Ectodermal cell (in vitro differentiated cells): ENCODE measurements around the gene TRPM8.

Source experiments
- H3K27ac ChIP-seq: 2 replicates; pipeline ENCODE4 v1.7.0; 2013; ENCODE audit warnings: mild to moderate bottlenecking, low read depth, low read length; ENCODE audit not compliant: insufficient read depth, poor library complexity, severe bottlenecking
- H3K27me3 ChIP-seq: 2 replicates; pipeline ENCODE4 v1.7.0; 2013; ENCODE audit warnings: mild to moderate bottlenecking, low read length; ENCODE audit not compliant: insufficient read depth, control insufficient read depth, poor library complexity, severe bottlenecking
- H3K36me3 ChIP-seq: one replicate; pipeline ENCODE4 v1.7.0; 2013; ENCODE audit warnings: low read length; ENCODE audit not compliant: control insufficient read depth, insufficient read depth
- H3K4me1 ChIP-seq: one replicate; pipeline ENCODE4 v1.7.0; 2013; ENCODE audit warnings: low read length; ENCODE audit not compliant: control insufficient read depth, insufficient read depth
- H3K4me3 ChIP-seq: 2 replicates; pipeline ENCODE4 v1.7.0; 2013; ENCODE audit warnings: low read depth, low read length, control low read depth; ENCODE audit not compliant: insufficient read depth
- H3K9me3 ChIP-seq: 2 replicates; pipeline ENCODE4 v1.7.0; 2013; ENCODE audit warnings: mild to moderate bottlenecking, low read length, moderate library complexity; ENCODE audit not compliant: control insufficient read depth
- WGBS, 2 experiments: methylation state at CpG; one replicate each; pipeline ENCODE4 v1.1.7; 2013; ENCODE audit warnings: missing lambda C conversion rate in 2 of 2; 5-methylcytosine and 5-hydroxymethylcytosine counted together

TRPM8 gene

GRCh38 chr2:234019896-234020295 lies 102.7 kb downstream of the TRPM8 start:
- Histone ChIP-seq H3K4me1 (no peaks in the 10 kb centered on the region), H3K9me3 (no peaks in the 10 kb centered on the region), H3K4me3 (no peak overlapping the region), H3K27me3 (no peaks in the 10 kb centered on the region), H3K36me3 (no peaks in the 10 kb centered on the region), H3K27ac (no peak overlapping the region)
- WGBS, 2 experiments, result 94 to 95% methylated on average over 4 of the region's 4 CpGs

GRCh38 chr2:234020332-234020731 lies 103.2 kb downstream of the TRPM8 start:
- Histone ChIP-seq H3K4me3 (no peak overlapping the region), H3K27ac (no peak overlapping the region), H3K27me3 (no peaks in the 10 kb centered on the region), H3K4me1 (no peaks in the 10 kb centered on the region), H3K9me3 (no peaks in the 10 kb centered on the region), H3K36me3 (no peaks in the 10 kb centered on the region)
- WGBS, 2 experiments, result 84 to 100% methylated on average over 1 to 2 of the region's 2 CpGs

- WGBS, 2 experiments, result 91 to 94% methylated on average over 1 of the region's 1 CpG
- no peak overlapping the region for H3K4me3 ChIP-seq
- H3K27me3 ChIP-seq, result no peaks in the 10 kb centered on the region
- no peaks in the 10 kb centered on the region for H3K4me1 ChIP-seq
- H3K36me3 ChIP-seq, result no peaks in the 10 kb centered on the region
- H3K9me3 ChIP-seq, result no peaks in the 10 kb centered on the region
- no peak overlapping the region for H3K27ac ChIP-seq
Measured at GRCh38 chr2:234022424-234022823, 105.3 kb downstream of the TRPM8 start.

GRCh38 chr2:234024304-234024703 lies 107.1 kb downstream of the TRPM8 start:
- Histone ChIP-seq H3K9me3 (no peaks in the 10 kb centered on the region), H3K4me1 (no peaks in the 10 kb centered on the region), H3K27me3 (no peaks in the 10 kb centered on the region), H3K36me3 (no peaks in the 10 kb centered on the region), H3K27ac (no peak overlapping the region), H3K4me3 (no peak overlapping the region)
- 92% methylated on average over 29 of the region's 29 CpGs for WGBS, 2 experiments

GRCh38 chr2:234025466-234025865 lies 108.3 kb downstream of the TRPM8 start:
- Histone ChIP-seq H3K4me3 (no peak overlapping the region), H3K27ac (no peak overlapping the region), H3K27me3 (no peaks in the 10 kb centered on the region), H3K36me3 (no peaks in the 10 kb centered on the region), H3K4me1 (no peaks in the 10 kb centered on the region), H3K9me3 (no peaks in the 10 kb centered on the region)
- 82 to 91% methylated on average over 6 to 8 of the region's 10 CpGs for WGBS, 2 experiments

- Histone ChIP-seq H3K4me1 (no peaks in the 10 kb centered on the region), H3K27me3 (no peaks in the 10 kb centered on the region), H3K36me3 (no peaks in the 10 kb centered on the region), H3K9me3 (no peaks in the 10 kb centered on the region), H3K4me3 (no peak overlapping the region), H3K27ac (no peak overlapping the region)
- 74 to 81% methylated on average over 5 of the region's 5 CpGs for WGBS, 2 experiments
Measured at GRCh38 chr2:234025891-234026401, 108.8 kb downstream of the TRPM8 start.

GRCh38 chr2:234026693-234027254 lies 109.6 kb downstream of the TRPM8 start:
- Histone ChIP-seq H3K27me3 (no peaks in the 10 kb centered on the region), H3K4me1 (no peaks in the 10 kb centered on the region), H3K36me3 (no peaks in the 10 kb centered on the region), H3K9me3 (no peaks in the 10 kb centered on the region), H3K27ac (no peak overlapping the region), H3K4me3 (no peak overlapping the region)
- 89 to 95% methylated on average over 9 to 10 of the region's 10 CpGs for WGBS, 2 experiments

- WGBS, 2 experiments, result 88 to 97% methylated on average over 1 of the region's 1 CpG
- no peak overlapping the region for H3K4me3 ChIP-seq
- H3K4me1 ChIP-seq, result no peaks in the 10 kb centered on the region
- H3K27ac ChIP-seq, result no peak overlapping the region
- no peaks in the 10 kb centered on the region for H3K27me3 ChIP-seq
- no peaks in the 10 kb centered on the region for H3K9me3 ChIP-seq
- H3K36me3 ChIP-seq, result no peaks in the 10 kb centered on the region
Measured at GRCh38 chr2:234027641-234028040, 110.5 kb downstream of the TRPM8 start.

GRCh38 chr2:234029150-234029733 lies 112.1 kb downstream of the TRPM8 start:
- no peak overlapping the region for H3K4me3 ChIP-seq
- no peaks in the 10 kb centered on the region for H3K36me3 ChIP-seq
- no peaks in the 10 kb centered on the region for H3K27me3 ChIP-seq
- no peak overlapping the region for H3K27ac ChIP-seq
- H3K4me1 ChIP-seq, result no peaks in the 10 kb centered on the region
- no peaks in the 10 kb centered on the region for H3K9me3 ChIP-seq
- WGBS, 2 experiments, result 94 to 95% methylated on average over 4 of the region's 4 CpGs

GRCh38 chr2:234031207-234031606 lies 114.0 kb downstream of the TRPM8 start:
- Histone ChIP-seq H3K27ac (no peak overlapping the region), H3K4me3 (no peak overlapping the region), H3K9me3 (no peaks in the 10 kb centered on the region), H3K27me3 (no peaks in the 10 kb centered on the region), H3K4me1 (no peaks in the 10 kb centered on the region), H3K36me3 (no peaks in the 10 kb centered on the region)
- WGBS, 2 experiments, result 64 to 67% methylated on average over 2 of the region's 2 CpGs
